Right atrium auricular region (tissue), 2 donors: ENCODE measurements around the gene RAD17. TPM values are rescaled to one million over a fixed set of nuclear protein-coding genes. Genes with fewer than 3 reads are reported as not detected.
A peak's percentile ranks its signal among the peaks of the same experiment; 100 is the strongest.

Experiments used
- DNase-seq: peaks from one replicate; pipeline ENCODE4 v3.0.0-alpha.2; 2019; ENCODE audit warnings: low spot score
- H3K27ac ChIP-seq, 2 donors: fragments of 200-600 bp; sonication (generic); 1 replicate in 1 of 2; 2 replicates in 1 of 2; pipeline ENCODE4 v1.5.1; 2016 to 2019
- H3K27me3 ChIP-seq, 2 donors: fragments of 200-600 bp; sonication (generic); one replicate each; pipeline versions ENCODE4 v1.5.1 to v1.6.0; 2017 to 2019
- H3K36me3 ChIP-seq: fragments of 200-600 bp; sonication (generic); one replicate; pipeline ENCODE4 v1.5.1; 2016
- H3K4me1 ChIP-seq, 2 donors: fragments of 200-600 bp; sonication (generic); one replicate each; pipeline versions ENCODE4 v1.5.1 to v1.6.0; 2017 to 2019
- H3K4me3 ChIP-seq, 2 donors: fragments of 200-600 bp; sonication (generic); 1 replicate in 1 of 2; 2 replicates in 1 of 2; pipeline ENCODE4 v1.5.1; 2017 to 2019; ENCODE audit warnings: mild to moderate bottlenecking in 1 of 2, moderate library complexity in 1 of 2
- H3K9me3 ChIP-seq, 2 donors: fragments of 200-600 bp; sonication (generic); one replicate each; pipeline ENCODE4 v1.5.1; 2019
- CTCF ChIP-seq, 2 donors: fragments of 200-600 bp; sonication (generic); IDR thresholded peaks; one replicate each; pipeline ENCODE4 v1.5.1; 2019; ENCODE audit warnings: antibody characterized with exemption in 2 of 2
- total RNA-seq, 2 donors: library from RNA; depleted of rRNA; stranded (reverse); fragments of >200 nt; gene quantifications; one replicate each; pipeline ENCODE4 v1.1.0, GENCODE V29; 2016

Gene RAD17
- total RNA-seq, 2 donors from 2014 or later, result 9.3 to 17.9 TPM

DNA sequence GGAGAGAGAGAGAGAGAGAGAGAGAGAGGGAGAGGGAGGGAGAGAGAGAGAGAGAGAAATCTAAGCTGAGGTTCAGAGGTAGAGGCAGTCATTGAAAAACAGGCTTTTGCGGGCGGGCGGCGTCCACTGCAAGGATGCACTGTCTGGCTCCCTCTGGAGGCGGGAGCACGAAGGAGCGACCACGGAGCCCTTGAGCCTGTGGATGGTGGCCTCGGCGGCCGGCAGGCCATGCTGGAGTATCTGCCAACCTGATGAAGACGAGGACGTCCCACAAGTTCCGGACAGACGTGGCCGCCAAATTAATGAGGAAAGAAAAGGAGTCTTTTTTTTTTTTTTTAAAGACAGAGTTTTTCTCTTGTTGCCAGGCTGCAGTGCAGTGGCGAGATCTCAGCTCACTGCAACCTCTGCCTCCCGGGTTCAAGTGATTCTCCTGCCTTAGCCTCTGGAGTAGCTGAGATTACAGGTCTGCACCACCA, 34.8 kb upstream of the RAD17 start:
- no peaks in the 10 kb centered on the region for H3K9me3 ChIP-seq
- peak overlapping the region; percentile 6 to 27 for H3K4me3 ChIP-seq
- peak; percentile 85 for DNase-seq
- H3K27ac ChIP-seq, result peak overlapping the region; percentile 31 to 40
- H3K36me3 ChIP-seq, result no peaks in the 10 kb centered on the region
- no peaks in the 10 kb centered on the region for H3K27me3 ChIP-seq
- TF ChIP-seq CTCF (IDR thresholded peaks at IDR 0.05), result peak; percentile 69 to 80
- H3K4me1 ChIP-seq, result peaks cover 0 to 4% of the 10 kb centered on the region in 2 donors

- no peak for TF ChIP-seq CTCF (IDR thresholded peaks at IDR 0.05)
- no peak for DNase-seq
- H3K27ac ChIP-seq, result no peak overlapping the region
Measured at GRCh38 chr5:69335341-69335935, 34.2 kb upstream of the RAD17 start.

GRCh38 chr5:69341520-69342161, 28.0 kb upstream of the RAD17 start:
- Histone ChIP-seq H3K9me3 (no peaks in the 10 kb centered on the region), H3K27ac (no peak overlapping the region), H3K36me3 (no peaks in the 10 kb centered on the region), H3K4me1 (no peaks in the 10 kb centered on the region), H3K27me3 (no peaks in the 10 kb centered on the region), H3K4me3 (no peak overlapping the region)
- no peak for DNase-seq
- no peak for TF ChIP-seq CTCF (IDR thresholded peaks at IDR 0.05)

More at GRCh38 chr5:69335341-69335935, 34.2 kb upstream of the RAD17 start:
- Histone ChIP-seq H3K9me3 (no peaks in the 10 kb centered on the region), H3K4me3 (no peak overlapping the region), H3K36me3 (no peaks in the 10 kb centered on the region), H3K4me1 (peaks cover 0 to 4% of the 10 kb centered on the region in 2 donors), H3K27me3 (no peaks in the 10 kb centered on the region)

DNA sequence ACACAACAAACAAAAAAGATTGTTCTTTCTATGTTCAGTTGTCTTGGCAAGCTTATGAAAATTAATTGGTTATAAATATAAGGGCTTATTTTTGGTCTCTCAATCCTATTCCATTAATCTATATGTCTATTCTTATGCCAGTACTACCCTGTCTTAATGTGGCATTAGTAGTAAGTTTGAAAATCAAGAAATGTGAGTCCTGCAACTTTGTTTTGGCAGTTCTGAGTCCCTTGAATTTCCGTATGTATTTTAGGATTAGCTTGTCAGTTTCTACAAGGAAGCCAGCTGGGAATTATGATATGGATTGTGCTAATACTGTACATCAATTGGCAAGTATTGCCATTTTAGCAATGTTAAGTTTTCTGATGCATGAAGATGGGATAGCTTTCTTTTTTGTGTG, 26.5 kb upstream of the RAD17 start:
- H3K4me3 ChIP-seq, result no peak overlapping the region
- H3K36me3 ChIP-seq, result no peaks in the 10 kb centered on the region
- no peak overlapping the region for H3K27ac ChIP-seq
- H3K4me1 ChIP-seq, result no peaks in the 10 kb centered on the region
- no peaks in the 10 kb centered on the region for H3K27me3 ChIP-seq
- H3K9me3 ChIP-seq, result no peaks in the 10 kb centered on the region
- no peak for DNase-seq
- TF ChIP-seq CTCF (IDR thresholded peaks at IDR 0.05), result no peak

- Histone ChIP-seq H3K36me3 (peaks cover 33% of the 10 kb centered on the region), H3K9me3 (no peaks in the 10 kb centered on the region), H3K4me3 (no peak overlapping the region), H3K4me1 (no peaks in the 10 kb centered on the region), H3K27ac (no peak overlapping the region), H3K27me3 (no peaks in the 10 kb centered on the region)
- no peak for DNase-seq
- no peak for TF ChIP-seq CTCF (IDR thresholded peaks at IDR 0.05)
Measured at GRCh38 chr5:69350664-69351063, 19.0 kb upstream of the RAD17 start.
